IPS DF 6.9 (cell line): ENCODE results near the gene ALG1.
"Not testable (repeated sequence)": the region's sequence is repeated elsewhere in the genome, so short reads cannot be mapped to it uniquely, and the experiment has no call there.

Experiments used
- DNase-seq: peaks from one replicate; pipeline ENCODE4 v3.0.0-alpha.2; 2013; ENCODE audit warnings: low read depth, low spot score
- H3K27ac ChIP-seq: one replicate; pipeline ENCODE4 v1.5.1; 2013; ENCODE audit warnings: low read length, control low read depth
- H3K27me3 ChIP-seq: 2 replicates; pipeline ENCODE4 v1.6.1; 2013; ENCODE audit warnings: mild to moderate bottlenecking, low read length; ENCODE audit not compliant: control insufficient read depth, insufficient read depth
- H3K36me3 ChIP-seq: 2 replicates; pipeline ENCODE4 v1.6.1; 2013; ENCODE audit warnings: low read length; ENCODE audit not compliant: control insufficient read depth, insufficient read depth
- H3K4me1 ChIP-seq: 2 replicates; pipeline ENCODE4 v1.6.1; 2013; ENCODE audit warnings: low read length; ENCODE audit not compliant: control insufficient read depth, insufficient read depth
- H3K4me3 ChIP-seq: 2 replicates; pipeline ENCODE4 v1.5.1; 2013; ENCODE audit warnings: mild to moderate bottlenecking, low read length
- H3K9me3 ChIP-seq: 2 replicates; pipeline ENCODE4 v1.6.1; 2013; ENCODE audit warnings: low read length, inconsistent platforms; ENCODE audit not compliant: control insufficient read depth, insufficient read depth
- WGBS: extraction: QIAGEN DNeasy Blood & Tissue Kit; methylation state at CpG from one replicate; pipeline ENCODE4 v1.1.7; 2013; ENCODE audit warnings: mixed read lengths, missing lambda C conversion rate; ENCODE audit not compliant: insufficient read length, insufficient coverage; 5-methylcytosine and 5-hydroxymethylcytosine counted together

ALG1 gene

GRCh38 chr16:5084802-5085201 is 13.2 kb downstream of the ALG1 start:
- not testable (repeated sequence) for H3K27ac ChIP-seq, H3K9me3 ChIP-seq, DNase-seq, H3K27me3 ChIP-seq, H3K4me3 ChIP-seq, H3K4me1 ChIP-seq
- no CpG with 5 or more reads among the region's 10 CpGs for WGBS
- peaks cover 18% of the 10 kb centered on the region for H3K36me3 ChIP-seq

DNA sequence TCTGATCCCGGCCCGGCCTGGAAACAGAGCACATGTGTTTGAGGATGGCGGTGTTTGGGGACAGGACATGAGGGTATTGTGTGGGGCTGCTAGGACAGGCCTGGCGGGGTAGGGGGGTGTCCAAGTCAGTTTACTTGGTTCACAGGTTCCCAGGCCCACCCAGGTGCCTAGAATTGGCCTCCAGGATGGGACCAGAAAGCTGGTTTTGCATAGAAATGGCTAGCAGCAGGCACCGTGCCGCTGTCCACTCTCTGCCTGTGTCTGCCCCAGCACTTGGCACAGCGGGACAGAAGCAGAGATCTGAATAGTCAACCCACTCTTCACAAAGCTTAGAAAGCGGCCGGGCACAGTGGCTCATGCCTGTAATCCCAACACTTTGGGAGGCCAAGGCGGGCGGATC is 14.1 kb downstream of the ALG1 start:
- not testable (repeated sequence) for H3K4me1 ChIP-seq, H3K9me3 ChIP-seq, H3K4me3 ChIP-seq, H3K27ac ChIP-seq, DNase-seq, H3K27me3 ChIP-seq
- no CpG with 5 or more reads among the region's 11 CpGs for WGBS
- H3K36me3 ChIP-seq: peaks cover 22% of the 10 kb centered on the region

DNA sequence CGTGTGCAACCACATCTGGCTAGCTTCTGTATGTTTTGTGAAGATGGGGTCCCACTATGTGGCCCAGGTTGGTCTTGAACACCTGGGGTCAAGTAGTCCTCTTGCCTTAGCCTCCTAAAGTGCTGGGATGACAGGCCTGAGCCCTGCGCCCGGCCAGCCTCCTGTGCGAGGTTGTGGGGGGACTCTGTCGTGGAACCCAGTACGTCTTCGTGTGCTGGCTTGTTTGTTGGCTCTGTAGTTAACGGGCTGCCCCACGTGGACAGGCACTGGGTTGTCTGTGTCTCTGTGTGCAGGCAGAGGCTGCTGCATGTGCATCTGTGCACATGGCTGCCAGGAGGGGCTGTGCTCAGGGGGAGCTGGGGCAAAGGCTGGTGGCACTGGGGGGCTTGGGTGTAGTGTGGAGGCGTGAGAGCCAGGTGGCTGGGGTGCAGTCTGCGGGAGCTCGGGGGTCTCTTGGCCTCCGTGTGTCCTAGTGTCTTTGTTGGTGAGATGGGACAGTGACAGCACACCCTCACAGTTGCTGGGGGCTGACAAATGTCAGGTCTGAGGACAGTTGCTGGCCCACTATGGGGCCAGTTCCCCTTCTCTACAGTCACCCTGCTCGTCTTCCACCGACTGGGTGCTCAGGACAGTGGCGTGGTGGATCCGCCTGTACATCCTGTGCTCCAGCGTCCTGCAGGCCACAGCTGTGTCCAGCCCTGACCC is 16.6 kb downstream of the ALG1 start:
- H3K4me1 ChIP-seq, H3K27ac ChIP-seq, H3K27me3 ChIP-seq, H3K9me3 ChIP-seq, DNase-seq, H3K4me3 ChIP-seq: not testable (repeated sequence)
- peaks cover 22% of the 10 kb centered on the region for H3K36me3 ChIP-seq
- WGBS: no CpG with 5 or more reads among the region's 18 CpGs

DNA sequence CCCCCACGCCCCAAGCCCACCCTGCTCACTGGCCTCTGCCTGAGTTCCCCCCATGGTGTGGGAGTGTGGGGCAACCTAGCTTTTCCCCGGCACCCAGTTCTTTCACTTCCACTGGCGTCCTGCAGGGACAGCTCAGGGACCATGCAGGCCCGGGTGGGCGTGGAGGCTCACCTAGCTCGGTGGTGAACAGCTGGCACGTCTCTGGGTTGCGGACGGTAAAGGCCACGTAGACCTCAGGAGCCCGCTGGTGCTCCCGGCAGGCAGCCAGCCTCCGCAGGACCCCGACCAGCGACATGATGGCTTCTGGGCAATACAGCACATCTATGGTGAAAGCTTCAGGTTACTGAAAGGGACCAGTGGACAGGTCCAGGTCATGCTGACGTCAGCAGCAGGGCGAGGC is 17.3 kb downstream of the ALG1 start:
- H3K27me3 ChIP-seq, H3K4me3 ChIP-seq, DNase-seq, H3K27ac ChIP-seq, H3K9me3 ChIP-seq, H3K4me1 ChIP-seq: not testable (repeated sequence)
- no CpG with 5 or more reads among the region's 17 CpGs for WGBS
- H3K36me3 ChIP-seq: peaks cover 22% of the 10 kb centered on the region

GRCh38 chr16:5089911-5090555 is 18.4 kb downstream of the ALG1 start:
- not testable (repeated sequence) for DNase-seq, H3K27me3 ChIP-seq, H3K27ac ChIP-seq, H3K9me3 ChIP-seq, H3K4me1 ChIP-seq, H3K4me3 ChIP-seq
- WGBS: no CpG with 5 or more reads among the region's 26 CpGs
- peaks cover 20% of the 10 kb centered on the region for H3K36me3 ChIP-seq

- WGBS: no CpG with 5 or more reads among the region's 9 CpGs
- peaks cover 18% of the 10 kb centered on the region for H3K36me3 ChIP-seq
- not testable (repeated sequence) for H3K4me3 ChIP-seq, H3K27ac ChIP-seq, DNase-seq, H3K27me3 ChIP-seq, H3K9me3 ChIP-seq, H3K4me1 ChIP-seq
Observed at GRCh38 chr16:5090592-5090991, 18.9 kb downstream of the ALG1 start.

GRCh38 chr16:5093081-5093480 is 21.4 kb downstream of the ALG1 start:
- not testable (repeated sequence) for DNase-seq, H3K27ac ChIP-seq, H3K27me3 ChIP-seq, H3K4me3 ChIP-seq, H3K4me1 ChIP-seq, H3K9me3 ChIP-seq
- H3K36me3 ChIP-seq: peaks cover 16% of the 10 kb centered on the region
- WGBS: no CpG with 5 or more reads among the region's 9 CpGs

DNA sequence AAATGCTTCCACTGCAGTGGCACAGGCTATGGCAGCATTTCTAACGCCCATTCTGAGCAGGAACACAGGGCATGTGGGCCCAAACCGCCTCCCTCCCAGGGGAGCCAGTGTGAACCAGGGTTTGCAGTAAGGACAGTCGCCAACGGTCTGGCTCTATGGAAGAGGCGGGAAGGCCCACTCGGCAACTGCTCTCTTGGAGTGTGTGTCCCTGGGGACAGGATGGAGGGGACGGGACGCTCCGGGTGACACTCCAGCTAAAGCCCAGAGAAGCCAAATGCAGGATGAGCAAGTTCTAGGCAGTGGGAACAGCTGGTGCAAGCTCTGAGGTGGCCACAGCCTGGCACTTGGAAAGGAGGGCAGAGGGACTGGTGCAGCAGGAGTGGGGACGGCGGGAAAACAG is 22.1 kb downstream of the ALG1 start:
- WGBS: no CpG with 5 or more reads among the region's 11 CpGs

DNA sequence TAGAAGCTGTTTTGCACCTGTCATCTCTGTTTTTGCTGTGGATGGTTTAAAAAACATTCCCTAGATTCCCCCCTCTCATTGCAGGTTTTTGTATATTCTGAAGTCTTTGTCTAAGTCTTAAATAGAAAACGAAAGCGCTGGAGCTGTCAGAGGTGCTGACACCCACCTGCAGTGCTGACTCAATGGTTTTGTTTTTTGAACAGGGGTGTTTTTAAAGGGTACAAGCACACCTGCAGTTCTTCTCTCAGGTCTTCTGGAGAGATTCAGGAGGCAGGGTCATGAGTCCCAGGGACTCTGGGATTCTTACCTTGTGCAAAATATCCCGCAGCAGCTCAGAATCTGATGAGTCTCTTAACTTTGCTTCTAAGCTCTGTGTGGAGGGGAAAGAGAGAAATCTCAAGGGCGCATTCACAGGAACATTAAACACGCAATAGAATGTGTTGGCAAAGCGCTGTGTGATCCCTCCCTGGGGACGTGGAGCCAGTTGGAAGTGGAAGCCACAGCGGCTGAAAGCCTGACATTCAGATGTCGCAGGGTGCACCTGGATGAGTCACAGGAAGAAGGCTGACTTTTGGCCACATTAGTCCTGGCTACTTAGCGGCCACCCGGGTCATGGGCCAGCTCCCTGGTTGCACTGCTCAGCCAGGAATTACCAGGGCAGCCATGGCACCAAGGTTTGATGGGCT is 23.6 kb downstream of the ALG1 start:
- H3K4me3 ChIP-seq, DNase-seq, H3K27ac ChIP-seq: not testable (repeated sequence)

More for the DNA sequence above, 22.1 kb downstream of the ALG1 start:
- not testable (repeated sequence) for H3K4me1 ChIP-seq, H3K27me3 ChIP-seq, H3K9me3 ChIP-seq, H3K4me3 ChIP-seq, H3K27ac ChIP-seq, DNase-seq
- H3K36me3 ChIP-seq: peaks cover 10% of the 10 kb centered on the region; the same call in 1 of the 2 replicates

DNA sequence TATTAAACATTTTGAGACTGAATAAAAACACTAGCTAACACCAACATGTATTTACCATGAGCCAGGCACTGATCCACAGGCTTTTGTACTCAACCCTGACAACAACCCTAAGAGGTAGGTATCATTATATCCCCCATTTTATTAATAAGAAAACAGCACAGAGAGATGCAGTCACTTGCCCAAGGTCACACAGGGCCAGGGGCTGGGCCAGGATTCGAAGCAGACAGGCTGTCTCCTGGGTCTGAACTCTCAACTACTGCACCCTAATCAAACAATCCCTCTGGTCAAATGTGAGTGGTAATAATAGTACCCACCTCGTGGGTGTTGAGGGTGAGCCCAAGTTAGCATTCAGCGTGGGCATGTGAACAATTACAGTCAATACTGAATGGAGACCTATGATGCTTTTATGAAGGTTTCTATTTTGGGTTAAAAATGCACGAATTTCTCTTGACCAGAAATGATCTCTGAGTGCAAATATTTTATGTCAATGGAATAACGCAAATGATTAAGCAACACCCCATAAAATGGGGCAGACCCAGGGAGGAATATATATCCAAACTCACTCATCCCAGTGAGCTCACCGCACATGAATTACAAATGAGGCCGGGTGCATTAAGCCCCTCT is 24.9 kb downstream of the ALG1 start:
- WGBS: no CpG with 5 or more reads among the region's 7 CpGs
- not testable (repeated sequence) for DNase-seq, H3K9me3 ChIP-seq, H3K36me3 ChIP-seq, H3K27me3 ChIP-seq, H3K4me1 ChIP-seq, H3K27ac ChIP-seq
- peak overlapping the region; percentile 65; the same call in 1 of the 2 replicates for H3K4me3 ChIP-seq

More for the DNA sequence above, 23.6 kb downstream of the ALG1 start:
- no CpG with 5 or more reads among the region's 11 CpGs for WGBS
- not testable (repeated sequence) for H3K9me3 ChIP-seq, H3K27me3 ChIP-seq, H3K4me1 ChIP-seq, H3K36me3 ChIP-seq
